ENCODE measurements around the gene SERGEF.

DNA sequence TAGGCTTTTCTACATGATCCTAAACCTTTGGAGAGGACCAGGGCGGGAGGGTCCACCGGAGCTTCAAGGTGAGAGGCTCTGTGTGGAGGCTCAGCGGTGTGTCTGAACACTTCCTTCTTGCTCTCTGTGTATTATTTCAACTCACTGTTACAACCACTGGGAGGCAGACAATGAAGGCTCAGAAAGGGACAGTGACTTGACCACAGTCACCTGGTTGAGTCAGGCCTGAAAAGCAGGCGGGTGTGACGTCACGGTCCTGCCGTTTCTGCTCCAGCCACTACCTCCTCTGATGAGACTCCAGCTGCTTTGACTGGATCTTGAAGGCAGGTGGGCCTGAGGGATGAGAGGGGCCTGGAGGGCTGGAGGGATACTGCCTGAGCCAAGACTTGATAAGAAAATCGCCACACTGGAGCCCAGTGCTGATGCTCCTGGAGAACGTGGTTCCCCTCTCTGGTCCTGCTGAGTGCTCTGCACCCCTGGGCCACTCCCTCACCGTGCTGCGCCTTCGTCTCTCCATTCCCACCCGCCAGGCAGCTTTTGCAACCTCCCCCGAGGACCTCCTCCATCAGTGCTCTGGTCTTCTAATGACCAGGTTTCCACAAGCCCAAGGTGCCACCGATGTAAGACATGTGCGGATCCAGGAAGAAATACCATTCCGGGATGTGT, 250.4 kb downstream of the SERGEF start:
- TF ChIP-seq, protein P1, sequence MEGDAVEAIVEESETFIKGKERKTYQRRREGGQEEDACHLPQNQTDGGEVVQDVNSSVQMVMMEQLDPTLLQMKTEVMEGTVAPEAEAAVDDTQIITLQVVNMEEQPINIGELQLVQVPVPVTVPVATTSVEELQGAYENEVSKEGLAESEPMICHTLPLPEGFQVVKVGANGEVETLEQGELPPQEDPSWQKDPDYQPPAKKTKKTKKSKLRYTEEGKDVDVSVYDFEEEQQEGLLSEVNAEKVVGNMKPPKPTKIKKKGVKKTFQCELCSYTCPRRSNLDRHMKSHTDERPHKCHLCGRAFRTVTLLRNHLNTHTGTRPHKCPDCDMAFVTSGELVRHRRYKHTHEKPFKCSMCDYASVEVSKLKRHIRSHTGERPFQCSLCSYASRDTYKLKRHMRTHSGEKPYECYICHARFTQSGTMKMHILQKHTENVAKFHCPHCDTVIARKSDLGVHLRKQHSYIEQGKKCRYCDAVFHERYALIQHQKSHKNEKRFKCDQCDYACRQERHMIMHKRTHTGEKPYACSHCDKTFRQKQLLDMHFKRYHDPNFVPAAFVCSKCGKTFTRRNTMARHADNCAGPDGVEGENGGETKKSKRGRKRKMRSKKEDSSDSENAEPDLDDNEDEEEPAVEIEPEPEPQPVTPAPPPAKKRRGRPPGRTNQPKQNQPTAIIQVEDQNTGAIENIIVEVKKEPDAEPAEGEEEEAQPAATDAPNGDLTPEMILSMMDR (IDR thresholded peaks at IDR 0.05) = no peak
- TF ChIP-seq POLR2A (IDR thresholded peaks at IDR 0.05) (no peak), POLR2AphosphoS5 (IDR thresholded peaks at IDR 0.05) (no peak)

All from prostate gland (tissue), 2 donors.